Breast epithelium (tissue), 4 donors: Measurements from ENCODE around the gene TNFAIP1. TPM values are rescaled to one million over a fixed set of nuclear protein-coding genes. Genes with fewer than 3 reads are reported as not detected.
"Not testable (repeated sequence)": the region's sequence is repeated elsewhere in the genome, so short reads cannot be mapped to it uniquely, and the experiment has no call there.

Experiments used
- DNase-seq, 2 donors: peaks; one replicate each; pipeline ENCODE4 v3.0.0-alpha.2; 2019; ENCODE audit warnings: low spot score in 2 of 2
- H3K27ac ChIP-seq, 2 donors: fragments of 200-600 bp; sonication (generic) in 1 of 2; one replicate each; pipeline ENCODE4 v1.5.1; 2016 to 2019; ENCODE audit warnings: mild to moderate bottlenecking in 1 of 2
- H3K27me3 ChIP-seq, 2 donors: fragments of 200-600 bp; sonication (generic) in 1 of 2; one replicate each; pipeline versions ENCODE4 v1.5.1 to v1.6.0; 2017 to 2019; ENCODE audit warnings: control low read depth in 1 of 2, mild to moderate bottlenecking in 1 of 2
- H3K36me3 ChIP-seq: fragments of 200-600 bp; one replicate; pipeline ENCODE4 v1.5.1; 2019
- H3K4me1 ChIP-seq, 2 donors: fragments of 200-600 bp; sonication (generic); one replicate each; pipeline ENCODE4 v1.5.1; 2016 to 2019; ENCODE audit warnings: control low read depth in 1 of 2
- H3K4me3 ChIP-seq, 3 donors: fragments of 200-600 bp; sonication (generic); 1 replicate in 2 of 3; 2 replicates in 1 of 3; pipeline ENCODE4 v1.5.1; 2016 to 2019; ENCODE audit warnings: mild to moderate bottlenecking in 3 of 3, moderate library complexity in 2 of 3
- H3K9me3 ChIP-seq, 2 donors: fragments of 200-600 bp; sonication (generic) in 1 of 2; one replicate each; pipeline ENCODE4 v1.5.1; 2016 to 2019; ENCODE audit warnings: control low read depth in 1 of 2
- POLR2A ChIP-seq: fragments of 450-650 bp; IDR thresholded peaks from one replicate; pipeline ENCODE4 v1.6.1; 2016; ENCODE audit warnings: antibody characterized with exemption, mild to moderate bottlenecking, moderate library complexity
- POLR2AphosphoS5 ChIP-seq, 3 donors: sonication (generic); formaldehyde crosslinking; IDR thresholded peaks; one replicate each; pipeline ENCODE4 v1.6.1; 2017; ENCODE audit warnings: antibody characterized with exemption in 3 of 3
- intact Hi-C: fragments of 100-400 bp; cut with DNase I; formaldehyde crosslinking; loops from one replicate; pipeline ENCODE4 v1.15.1; 2023; ENCODE audit warnings: low total_unique reads
- total RNA-seq, 3 donors: library from RNA; depleted of rRNA; stranded (reverse); fragments of >200 nt; gene quantifications; one replicate each; pipeline ENCODE4 v1.1.0, GENCODE V29; 2016
- TF ChIP-seq, protein P1 (sequence below), 3 donors: fragments of 450-650 bp; IDR thresholded peaks; one replicate each; pipeline ENCODE4 v1.5.1; 2016 to 2017; ENCODE audit warnings: antibody characterized with exemption in 3 of 3, mild to moderate bottlenecking in 3 of 3, moderate library complexity in 3 of 3

The TNFAIP1 gene, protein sequence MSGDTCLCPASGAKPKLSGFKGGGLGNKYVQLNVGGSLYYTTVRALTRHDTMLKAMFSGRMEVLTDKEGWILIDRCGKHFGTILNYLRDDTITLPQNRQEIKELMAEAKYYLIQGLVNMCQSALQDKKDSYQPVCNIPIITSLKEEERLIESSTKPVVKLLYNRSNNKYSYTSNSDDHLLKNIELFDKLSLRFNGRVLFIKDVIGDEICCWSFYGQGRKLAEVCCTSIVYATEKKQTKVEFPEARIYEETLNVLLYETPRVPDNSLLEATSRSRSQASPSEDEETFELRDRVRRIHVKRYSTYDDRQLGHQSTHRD
- total RNA-seq = 10 to 100 TPM; 15.5 to 31.9 (median 28.5) TPM

DNA sequence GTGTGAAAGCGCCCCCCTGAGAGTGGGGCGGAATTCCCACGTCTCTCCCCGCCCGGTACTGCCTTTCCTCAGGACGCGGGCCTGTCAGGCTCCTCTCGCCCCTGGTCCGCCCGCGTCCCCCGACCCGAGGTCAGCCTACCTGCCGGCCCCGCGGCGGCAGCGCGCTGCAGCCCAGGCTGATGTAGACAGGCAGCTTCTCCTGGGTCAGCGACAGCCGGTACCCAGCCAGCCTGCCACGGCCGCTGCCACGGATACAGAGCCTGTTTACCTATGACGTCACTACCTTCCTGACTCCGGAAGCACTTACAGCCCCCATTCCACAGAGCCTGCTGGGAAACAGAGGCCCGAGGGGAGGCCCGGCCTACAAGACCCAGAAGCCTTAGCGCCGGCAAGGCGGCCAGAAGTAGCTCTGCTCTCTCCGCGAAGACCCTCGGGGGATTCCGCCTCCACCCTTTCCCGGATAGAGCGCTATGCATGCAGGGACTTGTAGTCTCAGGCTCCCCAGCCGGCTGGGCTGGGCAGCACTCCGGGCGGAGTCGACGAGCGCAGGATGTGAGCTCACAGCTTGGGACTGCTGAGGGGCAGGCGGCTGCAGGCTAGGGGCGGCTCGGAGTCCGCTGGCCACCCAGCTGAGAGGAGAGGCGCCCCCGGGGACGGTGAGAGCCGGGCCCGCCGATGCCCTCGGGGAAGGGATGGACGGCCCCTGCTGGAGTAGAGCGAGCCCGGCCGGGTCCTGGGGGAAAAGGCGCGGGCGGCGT is at the start of gene TNFAIP1, which contains the start of gene IFT20:
TSS of gene TNFAIP1 (plus strand) at position 561 of the 758 bp plus-strand sequence. CDS start 3,761 bp downstream, outside the sequence.
TSS of gene IFT20 (minus strand) at position 272 of the 758 bp plus-strand sequence. CDS start 3,487 bp downstream, outside the sequence.
- Histone ChIP-seq H3K4me1 (peaks cover 3 to 17% of the 10 kb centered on the region in 2 donors), H3K4me3 (peak within 1 kb of the TSS; percentile 84 to 93 (median 90)), H3K27ac (peak within 1 kb of the TSS; percentile 99), H3K9me3 (no peaks in the 10 kb centered on the region), H3K36me3 (no peaks in the 10 kb centered on the region), H3K27me3 (no peaks in the 10 kb centered on the region)
- intact Hi-C loops = no loop called here
- TF ChIP-seq POLR2A (peak; percentile 81), POLR2AphosphoS5 (IDR thresholded peaks at IDR 0.05) (peak; percentile 76 to 96 (median 95))
- TF ChIP-seq, protein P1, sequence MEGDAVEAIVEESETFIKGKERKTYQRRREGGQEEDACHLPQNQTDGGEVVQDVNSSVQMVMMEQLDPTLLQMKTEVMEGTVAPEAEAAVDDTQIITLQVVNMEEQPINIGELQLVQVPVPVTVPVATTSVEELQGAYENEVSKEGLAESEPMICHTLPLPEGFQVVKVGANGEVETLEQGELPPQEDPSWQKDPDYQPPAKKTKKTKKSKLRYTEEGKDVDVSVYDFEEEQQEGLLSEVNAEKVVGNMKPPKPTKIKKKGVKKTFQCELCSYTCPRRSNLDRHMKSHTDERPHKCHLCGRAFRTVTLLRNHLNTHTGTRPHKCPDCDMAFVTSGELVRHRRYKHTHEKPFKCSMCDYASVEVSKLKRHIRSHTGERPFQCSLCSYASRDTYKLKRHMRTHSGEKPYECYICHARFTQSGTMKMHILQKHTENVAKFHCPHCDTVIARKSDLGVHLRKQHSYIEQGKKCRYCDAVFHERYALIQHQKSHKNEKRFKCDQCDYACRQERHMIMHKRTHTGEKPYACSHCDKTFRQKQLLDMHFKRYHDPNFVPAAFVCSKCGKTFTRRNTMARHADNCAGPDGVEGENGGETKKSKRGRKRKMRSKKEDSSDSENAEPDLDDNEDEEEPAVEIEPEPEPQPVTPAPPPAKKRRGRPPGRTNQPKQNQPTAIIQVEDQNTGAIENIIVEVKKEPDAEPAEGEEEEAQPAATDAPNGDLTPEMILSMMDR (IDR thresholded peaks at IDR 0.05) = no peak
- peak; percentile 99 to 100 for DNase-seq

DNA sequence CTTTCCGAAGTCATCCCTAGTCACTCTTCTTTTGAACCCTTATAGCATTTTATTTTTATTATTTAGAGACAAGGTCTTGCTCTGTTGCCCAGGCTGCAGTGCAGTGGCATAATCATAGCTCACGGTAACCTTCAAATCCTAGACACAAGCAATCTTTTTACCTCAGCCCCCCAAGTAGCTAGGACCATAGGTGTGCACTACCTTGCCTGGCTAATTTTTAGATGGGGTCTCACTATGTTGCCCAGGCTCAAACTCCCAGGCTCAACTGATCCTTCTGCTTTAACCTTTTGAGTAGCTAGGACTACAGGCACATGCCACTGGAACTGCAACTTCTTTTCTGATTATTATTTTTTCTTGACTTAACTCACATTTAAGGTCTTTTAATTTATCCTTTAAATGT is 49.6 kb upstream of the TNFAIP1 start:
- Histone ChIP-seq H3K9me3 (no peaks in the 10 kb centered on the region), H3K4me1 (no peaks in the 10 kb centered on the region), H3K27ac (no peak overlapping the region), H3K27me3 (no peaks in the 10 kb centered on the region), H3K4me3 (no peak overlapping the region), H3K36me3 (no peaks in the 10 kb centered on the region)
- TF ChIP-seq POLR2AphosphoS5 (IDR thresholded peaks at IDR 0.05) (no peak), POLR2A (no peak)
- TF ChIP-seq, protein P1 (IDR thresholded peaks at IDR 0.05) = no peak
- no peak for DNase-seq
- intact Hi-C loops = no loop called here

DNA sequence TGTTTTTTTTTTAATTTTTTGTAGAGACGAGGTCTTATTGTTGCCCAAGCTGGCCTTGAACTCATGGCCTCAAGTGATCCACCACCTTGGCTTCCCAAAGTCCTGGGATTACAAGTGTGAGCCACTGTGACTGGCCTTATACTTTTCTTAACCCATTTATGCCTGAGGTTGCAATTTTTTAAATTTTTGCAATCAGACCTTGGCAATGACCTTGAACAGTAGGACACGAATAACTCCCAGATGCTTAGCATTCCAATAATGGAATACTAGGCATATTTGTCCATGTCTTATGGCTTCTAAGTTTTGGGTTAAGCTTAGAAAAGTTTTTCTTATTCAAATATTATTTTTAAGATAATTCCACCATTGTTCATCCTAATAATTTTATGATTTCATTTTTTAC is 44.9 kb upstream of the TNFAIP1 start:
- no peaks in the 10 kb centered on the region for H3K4me1 ChIP-seq
- H3K27ac ChIP-seq = no peak overlapping the region
- H3K9me3 ChIP-seq = no peaks in the 10 kb centered on the region
- no peaks in the 10 kb centered on the region for H3K27me3 ChIP-seq
- no peak for DNase-seq
- H3K36me3 ChIP-seq = no peaks in the 10 kb centered on the region
- TF ChIP-seq, protein P1 (IDR thresholded peaks at IDR 0.05) = no peak
- TF ChIP-seq POLR2AphosphoS5 (IDR thresholded peaks at IDR 0.05) (no peak), POLR2A (no peak)
- no peak overlapping the region for H3K4me3 ChIP-seq
- intact Hi-C loops = no loop called here

DNA sequence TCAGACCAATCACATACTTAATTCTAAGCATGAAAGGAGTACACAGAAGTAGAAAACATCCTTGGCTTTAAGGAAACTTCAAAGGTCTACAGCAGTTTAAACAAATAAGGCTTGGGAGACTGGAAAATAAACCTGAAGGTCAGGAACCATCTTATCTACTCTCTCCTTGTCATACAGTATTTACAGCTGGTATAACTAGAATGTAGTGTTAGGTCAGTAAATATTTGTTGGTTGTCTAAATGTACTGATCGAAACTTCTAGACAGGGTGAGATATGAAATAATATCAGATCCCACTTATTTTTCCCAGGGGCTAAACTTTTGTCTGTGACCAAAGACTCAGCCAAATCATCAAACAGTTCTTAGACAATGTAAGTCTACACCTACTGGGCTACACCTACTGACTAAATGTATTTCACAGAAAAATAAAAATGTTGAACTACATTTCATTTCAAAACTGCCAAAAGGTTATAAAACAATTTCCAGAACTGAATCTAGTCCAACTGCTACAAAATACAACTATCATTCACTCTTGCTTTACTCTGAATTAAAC is 43.7 kb upstream of the TNFAIP1 start:
- no peaks in the 10 kb centered on the region for H3K4me1 ChIP-seq
- no peak overlapping the region for H3K4me3 ChIP-seq
- no peaks in the 10 kb centered on the region for H3K27me3 ChIP-seq
- H3K9me3 ChIP-seq = no peaks in the 10 kb centered on the region
- no peak for DNase-seq
- no peak overlapping the region for H3K27ac ChIP-seq
- H3K36me3 ChIP-seq = no peaks in the 10 kb centered on the region
- intact Hi-C loops = no loop called here
- TF ChIP-seq, protein P1 (IDR thresholded peaks at IDR 0.05) = no peak
- TF ChIP-seq POLR2A (no peak), POLR2AphosphoS5 (IDR thresholded peaks at IDR 0.05) (no peak)

DNA sequence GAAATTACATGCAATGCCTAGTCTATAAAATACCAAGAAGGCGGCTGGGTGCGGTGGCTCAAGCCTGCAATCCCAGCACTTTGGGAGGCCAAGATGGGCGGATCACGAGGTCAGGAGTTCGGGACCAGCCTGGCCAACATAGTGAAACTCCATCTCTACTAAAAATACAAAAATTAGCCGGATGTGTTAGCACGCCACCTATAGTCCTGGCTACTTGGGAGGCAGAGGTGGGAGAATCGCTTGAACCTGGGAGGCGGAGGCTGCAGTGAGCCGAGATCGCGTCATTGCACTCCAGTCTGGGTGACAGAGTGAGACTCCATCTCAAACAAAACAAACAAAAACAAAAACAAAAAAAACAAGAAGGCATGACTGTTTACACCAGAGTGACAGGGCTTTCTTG is 42.7 kb upstream of the TNFAIP1 start:
- H3K36me3 ChIP-seq, H3K4me3 ChIP-seq, H3K27ac ChIP-seq, H3K9me3 ChIP-seq, H3K4me1 ChIP-seq, DNase-seq, H3K27me3 ChIP-seq, intact Hi-C loops: not testable (repeated sequence)
